CD4-positive, alpha-beta T cell (primary cell): ENCODE data around the gene PTPN3. TPM values are rescaled to one million over a fixed set of nuclear protein-coding genes. Genes with fewer than 3 reads are reported as not detected.

Experiments
- ATAC-seq: fragments of 200-7000 bp; cut with Tn5 transposase; one replicate; pipeline ENCODE4 v1.10.0; 2022; ENCODE audit warnings: mild to moderate bottlenecking; ENCODE audit not compliant: poor library complexity
- CTCF ChIA-PET: fragments of 350-600 bp; sonication (Branson Sonifier 250); formaldehyde crosslinking; loops from one replicate; lab custom pipeline; 2021; ENCODE audit warnings: antibody characterized with exemption, inconsistent platforms; lab: Charles Lee
- POLR2A ChIA-PET: fragments of 350-600 bp; sonication (Branson Sonifier 250); formaldehyde crosslinking; loops from one replicate; lab custom pipeline; 2021; ENCODE audit warnings: antibody characterized with exemption, inconsistent platforms; lab: Charles Lee
- DNase-seq, 14 experiments: peaks; one replicate each; pipeline ENCODE4 v3.0.0-alpha.2; 2013 to 2020; ENCODE audit warnings: mixed read lengths in 2 of 14
- H3K27ac ChIP-seq, 2 donors: one replicate each; pipeline versions ENCODE4 v1.5.1 to v1.7.0; 2013; ENCODE audit warnings: low read length in 2 of 2, low read depth in 1 of 2, mild to moderate bottlenecking in 1 of 2
- H3K27me3 ChIP-seq, 2 experiments: 1 replicate in 1 of 2; 2 replicates in 1 of 2; pipeline versions ENCODE4 v1.6.1 to v1.7.0; 2013; ENCODE audit warnings: low read length in 2 of 2, control low read depth in 1 of 2, mild to moderate bottlenecking in 1 of 2, moderate library complexity in 1 of 2; ENCODE audit not compliant: insufficient read depth in 2 of 2, control insufficient read depth in 1 of 2
- H3K36me3 ChIP-seq: one replicate; pipeline ENCODE4 v1.6.1; 2013; ENCODE audit warnings: low read length, control low read depth; ENCODE audit not compliant: insufficient read depth
- H3K4me1 ChIP-seq: one replicate; pipeline ENCODE4 v1.6.1; 2013; ENCODE audit warnings: low read length, control low read depth; ENCODE audit not compliant: insufficient read depth
- H3K4me3 ChIP-seq: one replicate; pipeline ENCODE4 v1.5.1; 2013; ENCODE audit warnings: mild to moderate bottlenecking, low read length, moderate library complexity
- H3K9me3 ChIP-seq, 2 experiments: 1 replicate in 1 of 2; 2 replicates in 1 of 2; pipeline versions ENCODE4 v1.6.1 to v1.7.0; 2013; ENCODE audit warnings: low read length in 2 of 2, mild to moderate bottlenecking in 2 of 2, control low read depth in 1 of 2, moderate library complexity in 1 of 2; ENCODE audit not compliant: control insufficient read depth in 1 of 2, insufficient read depth in 1 of 2
- H3K27ac Mint-ChIP-seq: one replicate; pipeline ENCODE4 v1.8.0; 2020; ENCODE audit warnings: mixed read lengths
- H3K27me3 Mint-ChIP-seq: one replicate; pipeline ENCODE4 v1.8.0; 2021; ENCODE audit warnings: mixed read lengths
- H3K36me3 Mint-ChIP-seq: one replicate; pipeline ENCODE4 v1.8.0; 2021; ENCODE audit warnings: low read depth, mixed read lengths
- H3K4me1 Mint-ChIP-seq: one replicate; pipeline ENCODE4 v1.8.0; 2021; ENCODE audit warnings: low read depth, mixed read lengths
- H3K4me3 Mint-ChIP-seq: one replicate; pipeline ENCODE4 v1.8.0; 2020; ENCODE audit warnings: mild to moderate bottlenecking, mixed read lengths
- H3K9me3 Mint-ChIP-seq: one replicate; pipeline ENCODE4 v1.8.0; 2020; ENCODE audit warnings: mixed read lengths
- CTCF ChIP-seq: fragments of 200-600 bp; IDR thresholded peaks from one replicate; pipeline ENCODE4 v1.8.0; 2022; ENCODE audit warnings: antibody characterized with exemption, mild to moderate bottlenecking
- intact Hi-C, 2 experiments: fragments of 100-400 bp; cut with DNase I in 1 of 2; cut with micrococcal nuclease in 1 of 2; formaldehyde crosslinking; loops; one replicate each; pipeline versions ENCODE4 v1.15.1 to v1.9.0; 2023 to 2025; cut with DNase I, micrococcal nuclease
- total RNA-seq, 174 experiments: library from RNA in 2 of 174; stranded (reverse) in 2 of 174; gene quantifications; one replicate each; pipeline ENCODE4 v1.2.3 and lab custom pipeline; 2021 to 2026

PTPN3 gene
- total RNA-seq, 2 experiments from 2014 or later = not detected

DNA sequence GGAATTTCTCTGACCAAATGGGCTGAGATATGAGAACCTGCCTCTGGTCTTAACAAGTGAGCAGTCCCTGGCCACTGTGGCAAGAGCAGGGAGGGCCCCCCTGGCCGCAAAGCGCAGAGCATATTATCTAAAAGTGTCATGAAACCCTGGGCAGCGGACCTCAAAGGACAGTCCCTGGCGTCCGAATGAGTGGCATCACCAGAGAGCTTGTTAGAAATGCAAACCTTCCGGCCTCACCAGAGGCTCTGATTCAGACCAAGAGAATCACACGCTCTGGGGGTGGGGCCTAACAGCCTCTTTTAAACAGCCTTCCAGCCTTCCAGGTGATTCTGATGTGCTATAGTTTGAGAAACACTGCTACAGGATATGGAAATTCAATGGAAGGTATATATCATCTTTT lies 10.9 kb downstream of the PTPN3 start:
- no peaks in the 10 kb centered on the region for H3K36me3 ChIP-seq
- peaks cover 0 to 6% of the 10 kb centered on the region in 2 experiments for H3K9me3 ChIP-seq
- ATAC-seq (no peak), DNase-seq (no peak)
- ChIA-PET CTCF (no interaction called here), POLR2A (no interaction called here)
- H3K4me1 ChIP-seq = no peaks in the 10 kb centered on the region
- Mint-ChIP-seq H3K9me3 (no peaks in the 10 kb centered on the region), H3K4me1 (no peaks in the 10 kb centered on the region), H3K36me3 (no peaks in the 10 kb centered on the region), H3K4me3 (no peak overlapping the region), H3K27me3 (peaks cover 42% of the 10 kb centered on the region), H3K27ac (no peak overlapping the region)
- intact Hi-C loops = no loop called here
- H3K4me3 ChIP-seq = no peak overlapping the region
- H3K27me3 ChIP-seq = peaks cover 0 to 5% of the 10 kb centered on the region in 2 experiments
- H3K27ac ChIP-seq = no peak overlapping the region
- no peak for TF ChIP-seq CTCF

GRCh38 chr9:109483744-109484429 lies 14.2 kb downstream of the PTPN3 start:
- peaks cover 0 to 5% of the 10 kb centered on the region in 2 experiments for H3K27me3 ChIP-seq
- Mint-ChIP-seq H3K27ac (no peak overlapping the region), H3K4me3 (no peak overlapping the region), H3K4me1 (no peaks in the 10 kb centered on the region), H3K36me3 (no peaks in the 10 kb centered on the region), H3K27me3 (peaks cover 43% of the 10 kb centered on the region), H3K9me3 (no peaks in the 10 kb centered on the region)
- peaks cover 0 to 6% of the 10 kb centered on the region in 2 experiments for H3K9me3 ChIP-seq
- no peak for ATAC-seq
- no peak for DNase-seq
- intact Hi-C loops = no loop called here
- ChIA-PET POLR2A (no interaction called here), CTCF (no interaction called here)
- no peak overlapping the region for H3K27ac ChIP-seq
- no peaks in the 10 kb centered on the region for H3K4me1 ChIP-seq
- H3K4me3 ChIP-seq = no peak overlapping the region
- TF ChIP-seq CTCF = no peak
- H3K36me3 ChIP-seq = no peaks in the 10 kb centered on the region

DNA sequence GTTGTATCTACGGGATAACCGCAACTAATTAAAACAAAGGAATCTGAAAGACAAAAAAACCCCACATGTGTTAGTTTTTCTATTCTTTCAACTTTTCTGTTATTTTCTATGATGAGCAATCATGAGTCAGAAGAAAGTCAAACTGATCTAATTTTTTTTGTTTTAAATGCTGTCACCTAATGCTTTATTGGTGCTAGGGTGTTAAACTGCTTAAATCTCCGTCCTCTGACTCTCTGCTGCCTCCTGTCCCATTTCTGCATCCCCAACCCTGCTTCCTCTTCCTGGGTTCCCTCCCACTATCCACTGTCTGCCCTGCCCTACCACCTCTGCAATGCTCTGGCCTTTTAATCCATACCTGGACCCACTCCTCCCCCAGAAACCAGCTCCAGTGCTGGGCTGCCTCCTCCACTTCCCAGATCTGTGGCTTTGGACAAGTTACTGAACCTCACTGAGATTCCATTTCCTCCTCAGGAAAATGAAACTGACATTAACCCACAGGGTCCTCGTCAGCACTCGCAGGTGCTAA lies 15.7 kb downstream of the PTPN3 start:
- Histone ChIP-seq H3K4me1 (no peaks in the 10 kb centered on the region), H3K27ac (no peak overlapping the region), H3K36me3 (no peaks in the 10 kb centered on the region), H3K9me3 (peaks cover 0 to 10% of the 10 kb centered on the region in 2 experiments), H3K27me3 (peaks cover 0 to 3% of the 10 kb centered on the region in 2 experiments), H3K4me3 (no peak overlapping the region)
- ChIA-PET POLR2A (no interaction called here), CTCF (no interaction called here)
- no peak for ATAC-seq
- no peak for TF ChIP-seq CTCF
- Mint-ChIP-seq H3K27me3 (peaks cover 42% of the 10 kb centered on the region), H3K36me3 (no peaks in the 10 kb centered on the region), H3K27ac (no peak overlapping the region), H3K9me3 (no peaks in the 10 kb centered on the region), H3K4me3 (no peak overlapping the region), H3K4me1 (no peaks in the 10 kb centered on the region)
- intact Hi-C loops = no loop called here
- DNase-seq = no peak
